Measurements from ENCODE around the gene OR1I1. TPM values are rescaled to one million over a fixed set of nuclear protein-coding genes. Genes with fewer than 3 reads are reported as not detected.

The OR1I1 gene
- total and polyA plus RNA-seq, 7 donors: not detected

GRCh38 chr19:15042826-15043225, 39.2 kb upstream of the OR1I1 start:
- Histone ChIP-seq H3K4me1 (no peaks in the 10 kb centered on the region), H3K27me3 (peaks cover 0 to 17% (median 0%) of the 10 kb centered on the region in 3 donors), H3K9me3 (no peaks in the 10 kb centered on the region), H3K36me3 (no peaks in the 10 kb centered on the region), H3K4me3 (no peak overlapping the region), H3K27ac (no peak overlapping the region)
- no peak for DNase-seq
- intact Hi-C loops (cut with DNase I): no loop called here
- no peak for TF ChIP-seq POLR2A (IDR thresholded peaks at IDR 0.05)
- TF ChIP-seq POLR2AphosphoS5 (IDR thresholded peaks at IDR 0.05): no peak
- TF ChIP-seq, protein P1, sequence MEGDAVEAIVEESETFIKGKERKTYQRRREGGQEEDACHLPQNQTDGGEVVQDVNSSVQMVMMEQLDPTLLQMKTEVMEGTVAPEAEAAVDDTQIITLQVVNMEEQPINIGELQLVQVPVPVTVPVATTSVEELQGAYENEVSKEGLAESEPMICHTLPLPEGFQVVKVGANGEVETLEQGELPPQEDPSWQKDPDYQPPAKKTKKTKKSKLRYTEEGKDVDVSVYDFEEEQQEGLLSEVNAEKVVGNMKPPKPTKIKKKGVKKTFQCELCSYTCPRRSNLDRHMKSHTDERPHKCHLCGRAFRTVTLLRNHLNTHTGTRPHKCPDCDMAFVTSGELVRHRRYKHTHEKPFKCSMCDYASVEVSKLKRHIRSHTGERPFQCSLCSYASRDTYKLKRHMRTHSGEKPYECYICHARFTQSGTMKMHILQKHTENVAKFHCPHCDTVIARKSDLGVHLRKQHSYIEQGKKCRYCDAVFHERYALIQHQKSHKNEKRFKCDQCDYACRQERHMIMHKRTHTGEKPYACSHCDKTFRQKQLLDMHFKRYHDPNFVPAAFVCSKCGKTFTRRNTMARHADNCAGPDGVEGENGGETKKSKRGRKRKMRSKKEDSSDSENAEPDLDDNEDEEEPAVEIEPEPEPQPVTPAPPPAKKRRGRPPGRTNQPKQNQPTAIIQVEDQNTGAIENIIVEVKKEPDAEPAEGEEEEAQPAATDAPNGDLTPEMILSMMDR (IDR thresholded peaks at IDR 0.05): no peak
- TF ChIP-seq EP300 (IDR thresholded peaks at IDR 0.05): no peak
- WGBS, 2 donors: 87% methylated on average over 2 of the region's 2 CpGs

DNA sequence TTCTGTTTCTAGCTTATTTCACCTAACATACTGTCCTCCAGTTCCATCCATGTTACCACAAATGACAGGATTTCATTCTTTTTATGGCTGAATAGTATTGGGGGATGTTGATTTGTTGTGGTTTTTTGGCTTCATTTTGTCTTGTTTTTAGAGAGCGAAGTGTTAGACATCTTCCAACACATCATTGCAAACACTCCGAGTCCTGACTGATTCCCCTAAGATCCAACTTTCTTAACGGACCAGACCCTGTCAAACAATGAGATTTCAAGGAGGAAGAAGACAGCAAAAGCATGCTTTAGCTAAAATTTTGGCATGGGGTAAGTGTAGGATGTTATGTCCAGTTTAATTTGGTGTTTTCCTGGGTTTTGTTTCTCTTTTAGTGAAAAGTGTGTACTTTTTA, 36.5 kb upstream of the OR1I1 start:
- TF ChIP-seq POLR2AphosphoS5 (IDR thresholded peaks at IDR 0.05) (no peak), EP300 (IDR thresholded peaks at IDR 0.05) (no peak), POLR2A (IDR thresholded peaks at IDR 0.05) (no peak)
- TF ChIP-seq, protein P1 (IDR thresholded peaks at IDR 0.05): no peak
- 55 to 79% methylated on average over 3 of the region's 3 CpGs for WGBS, 2 donors
- DNase-seq: no peak
- peaks cover 0 to 17% (median 2%) of the 10 kb centered on the region in 3 donors for H3K27me3 ChIP-seq
- no peaks in the 10 kb centered on the region for H3K36me3 ChIP-seq
- no peak overlapping the region for H3K27ac ChIP-seq
- no peaks in the 10 kb centered on the region for H3K4me1 ChIP-seq
- H3K4me3 ChIP-seq: no peak overlapping the region
- H3K9me3 ChIP-seq: no peaks in the 10 kb centered on the region
- intact Hi-C loops (cut with DNase I): no loop called here

GRCh38 chr19:15047680-15048079, 34.3 kb upstream of the OR1I1 start:
- intact Hi-C loops (cut with DNase I): no loop called here
- WGBS, 2 donors: 74 to 82% methylated on average over 11 of the region's 11 CpGs
- H3K36me3 ChIP-seq: no peaks in the 10 kb centered on the region
- no peak for DNase-seq
- H3K4me3 ChIP-seq: no peak overlapping the region
- H3K27me3 ChIP-seq: peaks cover 0 to 5% (median 2%) of the 10 kb centered on the region in 3 donors
- H3K9me3 ChIP-seq: no peaks in the 10 kb centered on the region
- TF ChIP-seq EP300 (IDR thresholded peaks at IDR 0.05): no peak
- TF ChIP-seq POLR2A (IDR thresholded peaks at IDR 0.05): no peak
- TF ChIP-seq POLR2AphosphoS5 (IDR thresholded peaks at IDR 0.05): no peak
- TF ChIP-seq, protein P1 (IDR thresholded peaks at IDR 0.05): no peak
- H3K4me1 ChIP-seq: no peaks in the 10 kb centered on the region
- H3K27ac ChIP-seq: no peak overlapping the region

DNA sequence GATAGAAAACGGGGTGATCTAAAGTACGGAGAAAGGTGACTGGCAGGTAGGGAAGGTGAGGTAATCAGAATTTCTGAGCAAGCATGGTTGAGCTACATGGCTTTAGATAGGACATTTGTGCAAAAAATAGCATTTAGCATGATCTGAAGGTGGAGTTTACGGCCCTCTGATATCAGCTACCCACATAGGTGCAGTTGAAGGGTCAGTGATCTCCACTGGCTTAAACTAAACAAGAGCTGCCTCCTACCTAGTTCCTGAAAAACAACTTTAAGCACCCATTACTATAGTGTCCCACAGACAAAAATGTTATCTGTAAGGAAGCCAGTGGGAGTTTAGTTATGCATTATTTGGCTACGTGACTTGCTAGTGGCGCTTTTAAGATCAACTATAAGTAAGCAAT, 33.9 kb upstream of the OR1I1 start:
- Histone ChIP-seq H3K4me1 (no peaks in the 10 kb centered on the region), H3K27me3 (peaks cover 0 to 5% (median 2%) of the 10 kb centered on the region in 3 donors), H3K27ac (no peak overlapping the region), H3K9me3 (no peaks in the 10 kb centered on the region), H3K36me3 (no peaks in the 10 kb centered on the region), H3K4me3 (no peak overlapping the region)
- DNase-seq: no peak
- intact Hi-C loops (cut with DNase I): no loop called here
- TF ChIP-seq EP300 (IDR thresholded peaks at IDR 0.05) (no peak), POLR2A (IDR thresholded peaks at IDR 0.05) (no peak), POLR2AphosphoS5 (IDR thresholded peaks at IDR 0.05) (no peak)
- TF ChIP-seq, protein P1 (IDR thresholded peaks at IDR 0.05): no peak
- 66 to 79% methylated on average over 5 of the region's 5 CpGs for WGBS, 2 donors

DNA sequence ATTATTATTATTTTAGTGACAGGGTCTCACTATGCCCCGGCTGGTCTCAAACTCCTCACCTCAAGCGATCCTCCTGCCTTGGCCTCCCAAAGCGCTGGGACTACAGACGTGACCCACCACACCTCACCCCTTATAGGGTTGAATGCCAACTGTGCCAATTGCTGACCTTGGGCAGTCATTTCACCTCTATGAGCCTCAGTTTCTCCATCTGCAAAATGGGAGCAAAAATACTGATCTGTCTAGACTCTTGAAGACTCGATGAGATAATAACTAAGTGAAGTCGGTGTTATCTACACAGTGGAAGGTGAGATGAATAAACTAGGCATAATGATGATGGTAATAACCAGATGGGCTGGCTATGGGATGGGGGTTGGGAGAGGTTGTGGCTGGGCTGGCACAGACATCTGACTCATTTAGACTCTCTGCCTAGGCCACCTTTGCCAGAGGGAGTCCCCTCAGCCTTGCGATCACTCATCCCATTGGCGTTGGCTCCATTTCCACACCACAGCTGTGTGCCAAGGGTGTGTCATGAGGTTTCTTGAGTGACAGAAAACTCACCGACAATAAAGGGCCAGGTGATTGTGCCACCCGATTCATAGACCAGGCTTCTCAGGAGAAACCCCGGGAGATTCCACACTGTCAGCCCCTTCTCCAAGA, 33.0 kb upstream of the OR1I1 start, which contains the start of gene CASP14:
Gene CASP14 (plus strand): TSS at position 596 of the 657 bp plus-strand sequence. CDS start 2,772 bp downstream, outside the sequence.
- H3K36me3 ChIP-seq: no peaks in the 10 kb centered on the region
- 88 to 93% methylated on average over 11 of the region's 11 CpGs for WGBS, 2 donors
- intact Hi-C loops (cut with DNase I): no loop called here
- H3K27me3 ChIP-seq: peaks cover 0 to 5% (median 2%) of the 10 kb centered on the region in 3 donors
- no peak for TF ChIP-seq POLR2A (IDR thresholded peaks at IDR 0.05)
- TF ChIP-seq, protein P1 (IDR thresholded peaks at IDR 0.05): no peak
- no peak for TF ChIP-seq POLR2AphosphoS5 (IDR thresholded peaks at IDR 0.05)
- TF ChIP-seq EP300 (IDR thresholded peaks at IDR 0.05): no peak
- H3K9me3 ChIP-seq: no peaks in the 10 kb centered on the region
- no peak for DNase-seq
- H3K4me1 ChIP-seq: no peaks in the 10 kb centered on the region
- no peak within 1 kb of the TSS for H3K4me3 ChIP-seq
- no peak within 1 kb of the TSS for H3K27ac ChIP-seq

Data from sigmoid colon (tissue), 7 donors.